ENCODE results near the gene SIRPA. TPM values are rescaled to one million over a fixed set of nuclear protein-coding genes. Genes with fewer than 3 reads are reported as not detected.

Gene SIRPA
- polyA plus RNA-seq, 1 experiment, result 21.2 TPM

GRCh38 chr20:1871807-1872458 is 23.3 kb upstream of the SIRPA start:
- DNase-seq (ENCODE audit: low read depth, low spot score), result no peak
- ChIA-PET CTCF (interaction anchor here (1.4 kb wide), 1 partner anchor 11 kb away, joined by 3 read pairs; no protein-coding TSS in a partner anchor), POLR2A (no interaction called here)
- Histone ChIP-seq H3K4me3 (ENCODE audit: low read depth, low read length) (no peak overlapping the region), H3K9me3 (ENCODE audit: control insufficient read depth, insufficient read depth, low read length) (peaks cover 7% of the 10 kb centered on the region; the same call in 1 of the 2 replicates), H3K27me3 (ENCODE audit: control insufficient read depth, insufficient read depth, low read length) (no peaks in the 10 kb centered on the region), H3K27ac (ENCODE audit: low read depth, low read length) (no peak overlapping the region)
- TF ChIP-seq CTCF (IDR thresholded peaks at IDR 0.05; ENCODE audit: low read depth, low read length), result no peak

- no peaks in the 10 kb centered on the region for H3K27me3 ChIP-seq (ENCODE audit: control insufficient read depth, insufficient read depth, low read length)
- ChIA-PET POLR2A (no interaction called here), CTCF (interaction anchor here (1.4 to 1.5 kb wide), 2 partner anchors 12 to 66 kb away, joined by 3 read pairs; no protein-coding TSS in a partner anchor)
- peaks cover 7% of the 10 kb centered on the region; the same call in 1 of the 2 replicates for H3K9me3 ChIP-seq (ENCODE audit: control insufficient read depth, insufficient read depth, low read length)
- H3K4me3 ChIP-seq (ENCODE audit: low read depth, low read length), result no peak overlapping the region
- H3K27ac ChIP-seq (ENCODE audit: low read depth, low read length), result no peak overlapping the region
- DNase-seq (ENCODE audit: low read depth, low spot score), result no peak
- no peak for TF ChIP-seq CTCF (IDR thresholded peaks at IDR 0.05; ENCODE audit: low read depth, low read length)
Observed at GRCh38 chr20:1872459-1873097, 22.6 kb upstream of the SIRPA start.

GRCh38 chr20:1874450-1875182 is 20.6 kb upstream of the SIRPA start:
- TF ChIP-seq CTCF (IDR thresholded peaks at IDR 0.05; ENCODE audit: low read depth, low read length), result no peak
- no peak overlapping the region for H3K27ac ChIP-seq (ENCODE audit: low read depth, low read length)
- ChIA-PET CTCF (interaction anchor here (0.8 kb wide), 1 partner anchor 73 kb away, joined by 3 read pairs; no protein-coding TSS in a partner anchor), POLR2A (interaction anchor here (1.0 kb wide), 1 partner anchor 11 kb away, joined by 3 read pairs; no protein-coding TSS in a partner anchor)
- no peaks in the 10 kb centered on the region for H3K27me3 ChIP-seq (ENCODE audit: control insufficient read depth, insufficient read depth, low read length)
- no peak for DNase-seq (ENCODE audit: low read depth, low spot score)
- H3K9me3 ChIP-seq (ENCODE audit: control insufficient read depth, insufficient read depth, low read length), result peaks cover 7% of the 10 kb centered on the region; the same call in 1 of the 2 replicates
- H3K4me3 ChIP-seq (ENCODE audit: low read depth, low read length), result no peak overlapping the region

- H3K4me3 ChIP-seq (ENCODE audit: low read depth, low read length), result no peak overlapping the region
- H3K9me3 ChIP-seq (ENCODE audit: control insufficient read depth, insufficient read depth, low read length), result peaks cover 7% of the 10 kb centered on the region; the same call in 1 of the 2 replicates
- DNase-seq (ENCODE audit: low read depth, low spot score), result no peak
- ChIA-PET CTCF (interaction anchor here (0.8 kb wide), 1 partner anchor 73 kb away, joined by 3 read pairs; no protein-coding TSS in a partner anchor), POLR2A (interaction anchor here (1.0 kb wide), 1 partner anchor 10 kb away, joined by 3 read pairs; no protein-coding TSS in a partner anchor)
- TF ChIP-seq CTCF (IDR thresholded peaks at IDR 0.05; ENCODE audit: low read depth, low read length), result no peak
- peaks cover under 1% of the 10 kb centered on the region for H3K27me3 ChIP-seq (ENCODE audit: control insufficient read depth, insufficient read depth, low read length)
- H3K27ac ChIP-seq (ENCODE audit: low read depth, low read length), result no peak overlapping the region
Observed at GRCh38 chr20:1875183-1875554, 20.0 kb upstream of the SIRPA start.
